HepG2 (cell line): ENCODE measurements around the gene LHX3. TPM values are rescaled to one million over a fixed set of nuclear protein-coding genes. Genes with fewer than 3 reads are reported as not detected.
A peak's percentile ranks its signal among the peaks of the same experiment; 100 is the strongest.

ENCODE experiments used
- ELF1 ChIP-seq: sonication (generic); formaldehyde crosslinking; IDR thresholded peaks from 2 replicates; pipeline ENCODE4 v1.4.0; 2020; ENCODE audit warnings: missing genetic modification reagents
- GATA4 ChIP-seq: sonication (generic); IDR thresholded peaks from 2 replicates; pipeline ENCODE4 v1.6.1; 2016; ENCODE audit warnings: antibody characterized with exemption, low read depth, borderline replicate concordance
- KDM2A ChIP-seq: sonication (generic); formaldehyde crosslinking; IDR thresholded peaks from 2 replicates; pipeline ENCODE4 v1.4.0; 2020; ENCODE audit warnings: low read depth, missing genetic modification reagents, borderline replicate concordance
- KDM4B ChIP-seq: sonication (generic); formaldehyde crosslinking; IDR thresholded peaks from 2 replicates; pipeline ENCODE4 v1.4.0; 2020; ENCODE audit warnings: missing genetic modification reagents
- KLF9 ChIP-seq: IDR thresholded peaks from 2 replicates; pipeline ENCODE4 v1.6.1; 2016; ENCODE audit warnings: low read depth
- MED13 ChIP-seq: sonication (generic); formaldehyde crosslinking; IDR thresholded peaks from 2 replicates; pipeline ENCODE4 v1.5.0; 2020; ENCODE audit warnings: missing genetic modification reagents
- NCOA2 ChIP-seq: sonication (generic); formaldehyde crosslinking; IDR thresholded peaks from 2 replicates; pipeline ENCODE4 v1.8.0; 2022; ENCODE audit warnings: inconsistent platforms
- NCOA5 ChIP-seq: sonication (generic); formaldehyde crosslinking; IDR thresholded peaks from 2 replicates; pipeline ENCODE4 v1.4.0; 2020; ENCODE audit warnings: missing genetic modification reagents
- YY1 ChIP-seq: IDR thresholded peaks from 2 replicates; pipeline ENCODE4 v1.6.1; 2011; ENCODE audit warnings: low read length, low read depth, moderate library complexity, mild to moderate bottlenecking; ENCODE audit not compliant: insufficient read depth, insufficient replicate concordance
- ZFP90 ChIP-seq: sonication (generic); formaldehyde crosslinking; IDR thresholded peaks from 2 replicates; pipeline ENCODE4 v1.8.0; 2022; ENCODE audit warnings: missing genetic modification reagents, mild to moderate bottlenecking, inconsistent platforms, borderline replicate concordance
- ZNF264 ChIP-seq: sonication (generic); formaldehyde crosslinking; IDR thresholded peaks from 2 replicates; pipeline ENCODE4 v1.4.0; 2020; ENCODE audit warnings: missing genetic modification reagents
- ZSCAN20 ChIP-seq: sonication (generic); formaldehyde crosslinking; IDR thresholded peaks from 2 replicates; pipeline ENCODE4 v1.4.0; 2020; ENCODE audit warnings: missing genetic modification reagents, mild to moderate bottlenecking, borderline replicate concordance
- polyA plus RNA-seq, 8 experiments: library from polyadenylated mRNA; depleted of rRNA in 3 of 8; stranded (reverse) in 7 of 8; unstranded in 1 of 8; fragments of >200 nt; fragmentation: Illumina TruSeq in 4 of 8; extraction: Trizol in 4 of 8; gene quantifications; 2 replicates each; pipeline versions ENCODE4 v1.2.1 to v1.2.3, GENCODE V29; 2011 to 2016; ENCODE audit warnings: low read depth in 4 of 8, missing spikeins in 1 of 8, mixed read lengths in 1 of 8; ENCODE audit not compliant: insufficient read depth in 1 of 8
- total RNA-seq, 5 experiments: library from RNA; depleted of rRNA; stranded (reverse); fragments of >200 nt; fragmentation: Illumina TruSeq; extraction: Trizol; gene quantifications; 2 replicates each; pipeline ENCODE4 v1.2.3, GENCODE V29; 2016; ENCODE audit warnings: low read depth in 1 of 5
- TF ChIP-seq, protein P1 (sequence below): sonication (generic); formaldehyde crosslinking; IDR thresholded peaks from 2 replicates; pipeline ENCODE4 v1.5.0; 2020; ENCODE audit warnings: missing genetic modification reagents
- TF ChIP-seq, protein P2 (sequence below): IDR thresholded peaks from 2 replicates; pipeline ENCODE4 v1.6.1; 2016; ENCODE audit warnings: low read depth, control low read depth
- TF ChIP-seq, protein P3 (sequence below): sonication (generic); formaldehyde crosslinking; IDR thresholded peaks from 2 replicates; pipeline ENCODE4 v1.4.0; 2020; ENCODE audit warnings: missing genetic modification reagents, borderline replicate concordance
- TF ChIP-seq, protein P4 (sequence below): sonication (generic); formaldehyde crosslinking; IDR thresholded peaks from 2 replicates; pipeline ENCODE4 v1.5.0; 2020; ENCODE audit warnings: mild to moderate bottlenecking, missing genetic modification reagents, borderline replicate concordance
- TF ChIP-seq, protein P5 (sequence below): IDR thresholded peaks from 2 replicates; pipeline ENCODE4 v1.6.1; 2016; ENCODE audit warnings: missing biosample characterization, missing genetic modification reagents, low read depth
- TF ChIP-seq, protein P6 (sequence below): IDR thresholded peaks from 2 replicates; pipeline ENCODE4 v1.6.1; 2016; ENCODE audit warnings: control low read depth
- TF ChIP-seq, protein P7 (sequence below): sonication (generic); formaldehyde crosslinking; IDR thresholded peaks from 2 replicates; pipeline ENCODE4 v1.5.1; 2020; ENCODE audit warnings: missing genetic modification reagents, mild to moderate bottlenecking, borderline replicate concordance

Gene LHX3
- total and polyA plus RNA-seq, 2 of the 13 experiments (the other 11 are each of a cell fraction or from before 2014, with no cell fraction given), result not detected

DNA sequence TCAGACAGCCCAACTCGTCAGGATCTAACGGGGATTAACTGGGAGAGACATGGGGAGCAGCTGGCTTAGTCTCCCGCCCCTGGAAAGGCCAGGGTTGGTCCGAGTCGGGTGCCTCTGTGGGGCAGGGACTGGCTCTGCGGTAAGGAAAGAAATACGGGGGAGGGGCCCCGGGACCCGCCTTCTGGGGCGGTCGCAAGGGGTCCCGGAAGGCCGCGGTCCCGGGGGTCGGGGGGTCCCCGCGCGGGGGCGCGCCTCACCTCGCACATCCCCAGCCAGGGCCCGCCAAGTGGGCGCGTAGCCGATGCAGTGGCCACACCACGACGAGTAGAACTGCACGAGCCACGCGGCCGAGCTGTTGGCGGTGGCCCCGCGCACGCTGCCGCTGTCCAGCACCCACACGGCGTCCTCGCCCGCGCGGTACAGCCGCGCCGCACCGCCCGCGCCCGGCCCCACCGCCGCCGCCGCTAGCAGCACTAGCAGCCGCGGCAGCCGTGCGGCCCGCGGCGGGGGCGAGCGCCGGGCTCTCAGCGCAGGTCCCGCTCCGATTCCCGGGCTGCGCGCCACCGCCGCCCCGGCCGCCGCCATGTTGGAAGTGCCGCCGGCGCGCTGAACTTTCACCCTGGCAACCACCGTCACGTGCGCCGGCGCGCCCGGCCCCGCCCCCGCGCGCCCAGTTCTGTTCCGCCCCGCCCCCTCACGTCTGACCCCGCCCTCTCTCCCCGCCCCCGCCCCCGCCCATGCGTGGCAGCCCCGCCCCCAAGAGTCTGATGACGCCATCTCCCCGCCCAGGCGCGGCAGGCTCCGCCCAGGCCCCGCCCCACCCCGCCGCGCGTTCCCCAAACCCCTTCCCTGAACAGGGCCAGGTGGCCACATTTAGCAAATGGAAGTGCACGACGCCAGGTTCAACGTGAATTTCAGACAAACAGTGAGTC lies 40.6 kb upstream of the LHX3 start, which contains the start of gene QSOX2 (continued):
- TF ChIP-seq, protein P1, sequence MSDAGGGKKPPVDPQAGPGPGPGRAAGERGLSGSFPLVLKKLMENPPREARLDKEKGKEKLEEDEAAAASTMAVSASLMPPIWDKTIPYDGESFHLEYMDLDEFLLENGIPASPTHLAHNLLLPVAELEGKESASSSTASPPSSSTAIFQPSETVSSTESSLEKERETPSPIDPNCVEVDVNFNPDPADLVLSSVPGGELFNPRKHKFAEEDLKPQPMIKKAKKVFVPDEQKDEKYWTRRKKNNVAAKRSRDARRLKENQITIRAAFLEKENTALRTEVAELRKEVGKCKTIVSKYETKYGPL (CRISPR knock-in tag), result 0 out of 2 replicates have a peak, but pooled peaks have one; percentile 50
- TF ChIP-seq, protein P2, sequence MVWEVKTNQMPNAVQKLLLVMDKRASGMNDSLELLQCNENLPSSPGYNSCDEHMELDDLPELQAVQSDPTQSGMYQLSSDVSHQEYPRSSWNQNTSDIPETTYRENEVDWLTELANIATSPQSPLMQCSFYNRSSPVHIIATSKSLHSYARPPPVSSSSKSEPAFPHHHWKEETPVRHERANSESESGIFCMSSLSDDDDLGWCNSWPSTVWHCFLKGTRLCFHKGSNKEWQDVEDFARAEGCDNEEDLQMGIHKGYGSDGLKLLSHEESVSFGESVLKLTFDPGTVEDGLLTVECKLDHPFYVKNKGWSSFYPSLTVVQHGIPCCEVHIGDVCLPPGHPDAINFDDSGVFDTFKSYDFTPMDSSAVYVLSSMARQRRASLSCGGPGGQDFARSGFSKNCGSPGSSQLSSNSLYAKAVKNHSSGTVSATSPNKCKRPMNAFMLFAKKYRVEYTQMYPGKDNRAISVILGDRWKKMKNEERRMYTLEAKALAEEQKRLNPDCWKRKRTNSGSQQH (CRISPR knock-in tag), result no peak
- TF ChIP-seq GATA4 (no peak), ZNF264 (CRISPR knock-in tag) (0 out of 2 replicates have a peak, but pooled peaks have one; percentile 65), KLF9 (CRISPR knock-in tag) (no peak), NCOA2 (CRISPR knock-in tag) (no peak), ZSCAN20 (CRISPR knock-in tag) (peak; percentile 67; the same call in 1 of the 2 replicates), ZFP90 (peak; percentile 62; the same call in 1 of the 2 replicates), KDM4B (CRISPR knock-in tag) (no peak), YY1 (peak; percentile 95), MED13 (CRISPR knock-in tag) (no peak), ELF1 (CRISPR knock-in tag) (no peak), KDM2A (peak; percentile 46; the same call in 1 of the 2 replicates), NCOA5 (no peak)
- TF ChIP-seq, protein P3, sequence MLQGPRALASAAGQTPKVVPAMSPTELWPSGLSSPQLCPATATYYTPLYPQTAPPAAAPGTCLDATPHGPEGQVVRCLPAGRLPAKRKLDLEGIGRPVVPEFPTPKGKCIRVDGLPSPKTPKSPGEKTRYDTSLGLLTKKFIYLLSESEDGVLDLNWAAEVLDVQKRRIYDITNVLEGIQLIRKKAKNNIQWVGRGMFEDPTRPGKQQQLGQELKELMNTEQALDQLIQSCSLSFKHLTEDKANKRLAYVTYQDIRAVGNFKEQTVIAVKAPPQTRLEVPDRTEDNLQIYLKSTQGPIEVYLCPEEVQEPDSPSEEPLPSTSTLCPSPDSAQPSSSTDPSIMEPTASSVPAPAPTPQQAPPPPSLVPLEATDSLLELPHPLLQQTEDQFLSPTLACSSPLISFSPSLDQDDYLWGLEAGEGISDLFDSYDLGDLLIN, result 0 out of 2 replicates have a peak, but pooled peaks have one; percentile 70
- TF ChIP-seq, protein P4, sequence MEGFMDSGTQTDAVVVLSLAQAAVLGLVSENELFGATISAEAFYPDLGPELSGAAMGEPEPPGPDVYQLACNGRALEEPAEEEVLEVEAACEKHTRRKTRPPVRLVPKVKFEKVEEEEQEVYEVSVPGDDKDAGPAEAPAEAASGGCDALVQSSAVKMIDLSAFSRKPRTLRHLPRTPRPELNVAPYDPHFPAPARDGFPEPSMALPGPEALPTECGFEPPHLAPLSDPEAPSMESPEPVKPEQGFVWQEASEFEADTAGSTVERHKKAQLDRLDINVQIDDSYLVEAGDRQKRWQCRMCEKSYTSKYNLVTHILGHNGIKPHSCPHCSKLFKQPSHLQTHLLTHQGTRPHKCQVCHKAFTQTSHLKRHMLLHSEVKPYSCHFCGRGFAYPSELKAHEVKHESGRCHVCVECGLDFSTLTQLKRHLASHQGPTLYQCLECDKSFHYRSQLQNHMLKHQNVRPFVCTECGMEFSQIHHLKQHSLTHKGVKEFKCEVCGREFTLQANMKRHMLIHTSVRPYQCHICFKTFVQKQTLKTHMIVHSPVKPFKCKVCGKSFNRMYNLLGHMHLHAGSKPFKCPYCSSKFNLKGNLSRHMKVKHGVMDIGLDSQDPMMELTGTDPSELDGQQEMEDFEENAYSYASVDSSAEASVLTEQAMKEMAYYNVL (CRISPR knock-in tag), result no peak
- TF ChIP-seq, protein P5, sequence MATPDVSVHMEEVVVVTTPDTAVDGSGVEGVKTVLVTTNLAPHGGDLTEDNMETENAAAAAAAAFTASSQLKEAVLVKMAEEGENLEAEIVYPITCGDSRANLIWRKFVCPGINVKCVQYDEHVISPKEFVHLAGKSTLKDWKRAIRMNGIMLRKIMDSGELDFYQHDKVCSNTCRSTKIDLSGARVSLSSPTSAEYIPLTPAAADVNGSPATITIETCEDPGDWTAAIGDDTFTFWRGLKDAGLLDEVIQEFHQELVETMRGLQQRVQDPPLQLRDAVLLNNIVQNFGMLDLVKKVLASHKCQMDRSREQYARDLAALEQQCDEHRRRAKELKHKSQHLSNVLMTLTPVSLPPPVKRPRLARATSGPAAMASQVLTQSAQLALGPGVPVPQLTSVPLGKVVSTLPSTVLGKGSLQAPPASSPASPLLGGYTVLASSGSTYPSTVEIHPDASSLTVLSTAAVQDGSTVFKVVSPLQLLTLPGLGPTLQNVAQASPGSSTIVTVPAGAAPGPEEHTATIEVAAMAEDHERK (CRISPR knock-in tag), result no peak
- TF ChIP-seq, protein P6, sequence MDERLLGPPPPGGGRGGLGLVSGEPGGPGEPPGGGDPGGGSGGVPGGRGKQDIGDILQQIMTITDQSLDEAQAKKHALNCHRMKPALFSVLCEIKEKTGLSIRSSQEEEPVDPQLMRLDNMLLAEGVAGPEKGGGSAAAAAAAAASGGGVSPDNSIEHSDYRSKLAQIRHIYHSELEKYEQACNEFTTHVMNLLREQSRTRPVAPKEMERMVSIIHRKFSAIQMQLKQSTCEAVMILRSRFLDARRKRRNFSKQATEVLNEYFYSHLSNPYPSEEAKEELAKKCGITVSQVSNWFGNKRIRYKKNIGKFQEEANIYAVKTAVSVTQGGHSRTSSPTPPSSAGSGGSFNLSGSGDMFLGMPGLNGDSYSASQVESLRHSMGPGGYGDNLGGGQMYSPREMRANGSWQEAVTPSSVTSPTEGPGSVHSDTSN (CRISPR knock-in tag), result no peak
- TF ChIP-seq, protein P7, sequence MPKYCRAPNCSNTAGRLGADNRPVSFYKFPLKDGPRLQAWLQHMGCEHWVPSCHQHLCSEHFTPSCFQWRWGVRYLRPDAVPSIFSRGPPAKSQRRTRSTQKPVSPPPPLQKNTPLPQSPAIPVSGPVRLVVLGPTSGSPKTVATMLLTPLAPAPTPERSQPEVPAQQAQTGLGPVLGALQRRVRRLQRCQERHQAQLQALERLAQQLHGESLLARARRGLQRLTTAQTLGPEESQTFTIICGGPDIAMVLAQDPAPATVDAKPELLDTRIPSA (CRISPR knock-in tag), result no peak
